Fibroblast of lung (primary cell): Measurements from ENCODE around the gene NUP155.
"Not testable (repeated sequence)": the region's sequence is repeated elsewhere in the genome, so short reads cannot be mapped to it uniquely, and the experiment has no call there.

Experiments used
- CTCF ChIP-seq, 2 donors: IDR thresholded peaks in 1 of 2; conservative IDR thresholded peaks in 1 of 2; 1 replicate in 1 of 2; 2 replicates in 1 of 2; pipeline ENCODE4 v1.5.1; 2011 to 2012; ENCODE audit warnings: low read length in 2 of 2, control low read depth in 1 of 2, inconsistent platforms in 1 of 2, low read depth in 1 of 2, mild to moderate bottlenecking in 1 of 2
- EZH2 ChIP-seq: IDR thresholded peaks from 2 replicates; pipeline ENCODE4 v1.5.1; 2012; ENCODE audit warnings: low read length, control low read depth, mild to moderate bottlenecking; ENCODE audit errors: missing control alignments

GRCh38 chr5:37268100-37268499 is 102.8 kb downstream of the NUP155 start:
- not testable (repeated sequence) for TF ChIP-seq CTCF (conservative IDR thresholded peaks at IDR 0.05 in 1 of 2, IDR thresholded peaks at IDR 0.05 in 1 of 2; ENCODE audit: low read depth in 1 of 2, low read length in 2 of 2); EZH2
